Prostate gland (tissue), 2 donors: Measurements from ENCODE around the gene NDUFA11.

Experiments
- POLR2A ChIP-seq: fragments of 450-650 bp; IDR thresholded peaks from one replicate; pipeline ENCODE4 v1.6.1; 2016; ENCODE audit warnings: antibody characterized with exemption, mild to moderate bottlenecking
- POLR2AphosphoS5 ChIP-seq: sonication (generic); formaldehyde crosslinking; IDR thresholded peaks from one replicate; pipeline ENCODE4 v1.6.1; 2017; ENCODE audit warnings: antibody characterized with exemption
- TF ChIP-seq, protein P1 (sequence below), 4 experiments: fragments of 200-600 bp in 2 of 4; fragments of 450-650 bp in 2 of 4; sonication (generic) in 2 of 4; IDR thresholded peaks; 1 replicate in 3 of 4; 2 replicates in 1 of 4; pipeline ENCODE4 v1.5.1; 2016 to 2019; ENCODE audit warnings: antibody characterized with exemption in 4 of 4, mild to moderate bottlenecking in 2 of 4, moderate library complexity in 2 of 4

- TF ChIP-seq POLR2AphosphoS5 (no peak), POLR2A (no peak)
- TF ChIP-seq, protein P1, sequence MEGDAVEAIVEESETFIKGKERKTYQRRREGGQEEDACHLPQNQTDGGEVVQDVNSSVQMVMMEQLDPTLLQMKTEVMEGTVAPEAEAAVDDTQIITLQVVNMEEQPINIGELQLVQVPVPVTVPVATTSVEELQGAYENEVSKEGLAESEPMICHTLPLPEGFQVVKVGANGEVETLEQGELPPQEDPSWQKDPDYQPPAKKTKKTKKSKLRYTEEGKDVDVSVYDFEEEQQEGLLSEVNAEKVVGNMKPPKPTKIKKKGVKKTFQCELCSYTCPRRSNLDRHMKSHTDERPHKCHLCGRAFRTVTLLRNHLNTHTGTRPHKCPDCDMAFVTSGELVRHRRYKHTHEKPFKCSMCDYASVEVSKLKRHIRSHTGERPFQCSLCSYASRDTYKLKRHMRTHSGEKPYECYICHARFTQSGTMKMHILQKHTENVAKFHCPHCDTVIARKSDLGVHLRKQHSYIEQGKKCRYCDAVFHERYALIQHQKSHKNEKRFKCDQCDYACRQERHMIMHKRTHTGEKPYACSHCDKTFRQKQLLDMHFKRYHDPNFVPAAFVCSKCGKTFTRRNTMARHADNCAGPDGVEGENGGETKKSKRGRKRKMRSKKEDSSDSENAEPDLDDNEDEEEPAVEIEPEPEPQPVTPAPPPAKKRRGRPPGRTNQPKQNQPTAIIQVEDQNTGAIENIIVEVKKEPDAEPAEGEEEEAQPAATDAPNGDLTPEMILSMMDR (IDR thresholded peaks at IDR 0.05): no peak
These were observed 23.4 kb downstream of the NDUFA11 start for GRCh38 chr19:5880196-5880595.
